Stomach (tissue), 4 donors: ENCODE measurements around the gene DACT2.

Experiments used
- EP300 ChIP-seq: sonication (generic); formaldehyde crosslinking; IDR thresholded peaks from one replicate; pipeline ENCODE4 v1.6.1; 2017; ENCODE audit warnings: antibody characterized with exemption
- POLR2A ChIP-seq, 4 donors: fragments of 450-650 bp; IDR thresholded peaks; one replicate each; pipeline ENCODE4 v1.6.1; 2016; ENCODE audit warnings: antibody characterized with exemption in 4 of 4, control low read depth in 2 of 4, mild to moderate bottlenecking in 1 of 4, moderate library complexity in 1 of 4
- TF ChIP-seq, protein P1 (sequence below), 7 experiments: fragments of 450-650 bp in 4 of 7; fragments of 200-600 bp in 3 of 7; sonication (generic) in 3 of 7; IDR thresholded peaks; one replicate each; pipeline ENCODE4 v1.5.1; 2016 to 2019; ENCODE audit warnings: antibody characterized with exemption in 7 of 7, control low read depth in 2 of 7, mild to moderate bottlenecking in 1 of 7

DNA sequence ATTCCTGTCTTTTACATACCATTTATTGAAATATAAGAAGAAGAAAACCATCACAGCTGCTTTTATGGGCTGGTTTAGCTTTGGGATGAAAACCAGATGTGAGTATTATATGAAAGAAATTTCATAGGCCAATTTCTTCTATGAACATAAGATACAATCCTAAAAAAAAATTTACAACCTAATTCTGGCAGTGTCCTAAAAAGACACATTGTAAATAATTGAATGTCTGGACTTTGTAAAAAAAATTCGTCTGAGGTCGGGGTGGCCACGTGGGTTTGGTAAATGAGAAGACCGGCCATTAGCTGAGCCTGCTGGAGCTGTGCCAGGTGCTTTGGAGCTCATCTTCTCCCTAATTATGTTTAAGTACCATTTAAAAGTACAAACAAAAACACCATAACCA lies 26.8 kb downstream of the DACT2 start:
- TF ChIP-seq, protein P1, sequence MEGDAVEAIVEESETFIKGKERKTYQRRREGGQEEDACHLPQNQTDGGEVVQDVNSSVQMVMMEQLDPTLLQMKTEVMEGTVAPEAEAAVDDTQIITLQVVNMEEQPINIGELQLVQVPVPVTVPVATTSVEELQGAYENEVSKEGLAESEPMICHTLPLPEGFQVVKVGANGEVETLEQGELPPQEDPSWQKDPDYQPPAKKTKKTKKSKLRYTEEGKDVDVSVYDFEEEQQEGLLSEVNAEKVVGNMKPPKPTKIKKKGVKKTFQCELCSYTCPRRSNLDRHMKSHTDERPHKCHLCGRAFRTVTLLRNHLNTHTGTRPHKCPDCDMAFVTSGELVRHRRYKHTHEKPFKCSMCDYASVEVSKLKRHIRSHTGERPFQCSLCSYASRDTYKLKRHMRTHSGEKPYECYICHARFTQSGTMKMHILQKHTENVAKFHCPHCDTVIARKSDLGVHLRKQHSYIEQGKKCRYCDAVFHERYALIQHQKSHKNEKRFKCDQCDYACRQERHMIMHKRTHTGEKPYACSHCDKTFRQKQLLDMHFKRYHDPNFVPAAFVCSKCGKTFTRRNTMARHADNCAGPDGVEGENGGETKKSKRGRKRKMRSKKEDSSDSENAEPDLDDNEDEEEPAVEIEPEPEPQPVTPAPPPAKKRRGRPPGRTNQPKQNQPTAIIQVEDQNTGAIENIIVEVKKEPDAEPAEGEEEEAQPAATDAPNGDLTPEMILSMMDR (IDR thresholded peaks at IDR 0.05): no peak
- no peak for TF ChIP-seq POLR2A (IDR thresholded peaks at IDR 0.05)
- no peak for TF ChIP-seq EP300
